Smooth muscle cell (in vitro differentiated cells): ENCODE measurements around the gene GDF10. TPM values are rescaled to one million over a fixed set of nuclear protein-coding genes. Genes with fewer than 3 reads are reported as not detected.

Experiments
- DNase-seq: peaks from one replicate; lab custom pipeline; 2025; ENCODE audit not compliant: unreplicated experiment; lab: John Stamatoyannopoulos, UW
- H2AFZ ChIP-seq: fragments of 200-600 bp; sonication (generic); 2 replicates; pipeline ENCODE4 v1.6.0; 2016; ENCODE audit warnings: antibody characterized with exemption, low read depth, mild to moderate bottlenecking
- H3F3A ChIP-seq: fragments of 200-600 bp; sonication (generic); 2 replicates; pipeline ENCODE4 v1.6.0; 2017; ENCODE audit warnings: antibody characterized with exemption, low read depth
- H3K27ac ChIP-seq: fragments of 200-600 bp; sonication (generic); 2 replicates; pipeline ENCODE4 v1.5.1; 2016; ENCODE audit warnings: low read depth, mild to moderate bottlenecking
- H3K27me3 ChIP-seq: fragments of 200-600 bp; sonication (generic); 2 replicates; pipeline ENCODE4 v1.6.1; 2016; ENCODE audit warnings: low read depth, mild to moderate bottlenecking
- H3K36me3 ChIP-seq: fragments of 200-600 bp; sonication (generic); 2 replicates; pipeline ENCODE4 v1.5.1; 2016; ENCODE audit warnings: low read depth
- H3K4me1 ChIP-seq: fragments of 200-600 bp; sonication (generic); 2 replicates; pipeline ENCODE4 v1.5.1; 2016; ENCODE audit warnings: low read depth
- H3K4me2 ChIP-seq: fragments of 200-600 bp; sonication (generic); 2 replicates; pipeline ENCODE4 v1.6.0; 2016; ENCODE audit warnings: mild to moderate bottlenecking
- H3K4me3 ChIP-seq: fragments of 200-600 bp; sonication (generic); 2 replicates; pipeline ENCODE4 v1.5.1; 2016; ENCODE audit warnings: mild to moderate bottlenecking
- H3K79me2 ChIP-seq: fragments of 200-600 bp; sonication (generic); 2 replicates; pipeline ENCODE4 v1.6.0; 2016; ENCODE audit warnings: low read depth, mild to moderate bottlenecking
- H3K9ac ChIP-seq: fragments of 200-600 bp; sonication (generic); 2 replicates; pipeline ENCODE4 v1.6.0; 2016; ENCODE audit warnings: low read depth
- H3K9me3 ChIP-seq: fragments of 200-600 bp; sonication (generic); replicated peaks from 2 replicates; pipeline ENCODE4 v1.5.1; 2016; ENCODE audit warnings: low read depth
- H4K20me1 ChIP-seq: fragments of 200-600 bp; sonication (generic); 2 replicates; pipeline ENCODE4 v1.6.0; 2016; ENCODE audit warnings: low read depth
- CTCF ChIP-seq: fragments of 200-600 bp; sonication (generic); IDR thresholded peaks from 2 replicates; pipeline ENCODE4 v1.5.1; 2017; ENCODE audit warnings: borderline replicate concordance, mild to moderate bottlenecking, antibody characterized with exemption; ENCODE audit not compliant: insufficient read depth, poor library complexity, severe bottlenecking
- WGBS: methylation state at CpG from one replicate; pipeline ENCODE4 v1.1.7; 2016; ENCODE audit warnings: low lambda C conversion rate; 5-methylcytosine and 5-hydroxymethylcytosine counted together
- polyA plus RNA-seq: library from polyadenylated mRNA; unstranded; fragments of >200 nt; fragmentation: Nextera tagmentation; extraction: Ambion mirVana; gene quantifications from 2 replicates; pipeline ENCODE4 v1.2.1, GENCODE V29; 2016
- total RNA-seq: library from RNA; depleted of rRNA; stranded (reverse); fragments of >200 nt; gene quantifications from 2 replicates; pipeline ENCODE4 v1.2.3, GENCODE V29; 2014

GDF10 gene
- total and polyA plus RNA-seq, 2 experiments from 2014 or later, result 0.58 to 1.5 TPM

- Histone ChIP-seq H3K27ac (no peak overlapping the region), H2AFZ (no peak overlapping the region), H3K9ac (no peak overlapping the region), H3F3A (no peaks in the 10 kb centered on the region), H3K27me3 (peaks cover 10% of the 10 kb centered on the region), H4K20me1 (no peaks in the 10 kb centered on the region), H3K9me3 (no peaks in the 10 kb centered on the region), H3K4me1 (no peaks in the 10 kb centered on the region), H3K4me3 (no peak overlapping the region), H3K4me2 (no peak overlapping the region), H3K79me2 (no peaks in the 10 kb centered on the region), H3K36me3 (no peaks in the 10 kb centered on the region)
- no peak for TF ChIP-seq CTCF
- DNase-seq, result no peak
- 84% methylated on average over 6 of the region's 6 CpGs for WGBS
Observed at GRCh38 chr10:47333532-47333931, 33.5 kb downstream of the GDF10 start.

GRCh38 chr10:47334466-47335295, 34.7 kb downstream of the GDF10 start:
- 86% methylated on average over 8 of the region's 8 CpGs for WGBS
- Histone ChIP-seq H3K27me3 (peaks cover 10% of the 10 kb centered on the region), H3K4me2 (no peak overlapping the region), H2AFZ (no peak overlapping the region), H3K4me3 (no peak overlapping the region), H3K27ac (no peak overlapping the region), H3K9ac (no peak overlapping the region), H3K4me1 (no peaks in the 10 kb centered on the region), H3F3A (no peaks in the 10 kb centered on the region), H3K9me3 (no peaks in the 10 kb centered on the region), H3K79me2 (no peaks in the 10 kb centered on the region), H3K36me3 (no peaks in the 10 kb centered on the region), H4K20me1 (no peaks in the 10 kb centered on the region)
- no peak for TF ChIP-seq CTCF
- DNase-seq, result no peak

- H3K4me2 ChIP-seq, result no peak overlapping the region
- H2AFZ ChIP-seq, result no peak overlapping the region
- H3K27ac ChIP-seq, result no peak overlapping the region
- WGBS, result 88% methylated on average over 5 of the region's 5 CpGs
- H3K9me3 ChIP-seq, result no peaks in the 10 kb centered on the region
- no peak for TF ChIP-seq CTCF
- H3K27me3 ChIP-seq, result peaks cover 10% of the 10 kb centered on the region
- no peak for DNase-seq
- no peaks in the 10 kb centered on the region for H4K20me1 ChIP-seq
- no peaks in the 10 kb centered on the region for H3K36me3 ChIP-seq
- H3K4me3 ChIP-seq, result no peak overlapping the region
- H3K9ac ChIP-seq, result no peak overlapping the region
- H3K79me2 ChIP-seq, result no peaks in the 10 kb centered on the region
- no peaks in the 10 kb centered on the region for H3K4me1 ChIP-seq
- H3F3A ChIP-seq, result no peaks in the 10 kb centered on the region
Observed at GRCh38 chr10:47335906-47336305, 35.9 kb downstream of the GDF10 start.
